CD4-positive, alpha-beta T cell treated with Interleukin-17A for 4 hours (primary cell): Measurements from ENCODE around the gene SPSB3.

ENCODE experiments used
- DNase-seq: peaks from one replicate; pipeline ENCODE4 v3.0.0-alpha.2; 2020; ENCODE audit warnings: mixed read lengths

SPSB3 gene

GRCh38 chr16:1773703-1774447, 8.5 kb downstream of the SPSB3 start:
- peak; percentile 39 for DNase-seq

- peak; percentile 84 for DNase-seq
Measured at GRCh38 chr16:1772908-1773702, 9.3 kb downstream of the SPSB3 start, which contains the start of gene MRPS34. TSS of gene MRPS34 (minus strand) at chr16:1773134. CDS start at chr16:1773119, 15 bp downstream.

DNA sequence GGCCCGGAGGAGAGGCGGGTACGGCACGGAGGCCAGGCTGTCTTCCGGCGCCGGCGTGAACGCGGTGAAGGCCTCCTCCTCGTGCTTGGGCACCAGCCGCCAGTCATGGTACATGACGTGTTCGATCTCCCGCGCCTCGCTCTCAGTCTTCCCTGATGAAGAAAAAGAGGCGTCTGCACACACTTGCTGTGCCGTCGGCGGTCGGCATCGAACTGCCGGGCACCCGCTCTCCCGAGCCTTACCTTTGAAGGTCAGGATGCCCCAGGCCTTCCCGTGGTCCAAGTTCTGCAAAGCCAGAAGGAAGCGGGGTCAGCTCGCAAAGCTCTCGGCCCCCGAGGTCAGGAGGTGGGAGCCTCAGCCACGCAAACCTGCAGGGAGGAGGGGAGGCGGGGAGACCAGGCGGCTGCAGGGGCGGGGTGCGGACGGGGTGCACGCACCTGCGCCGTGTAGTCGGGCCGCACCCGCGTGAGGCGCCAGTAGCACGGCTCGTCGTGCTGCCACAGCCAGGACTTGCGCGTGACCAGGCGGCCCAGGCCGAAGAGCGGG, 9.9 kb downstream of the SPSB3 start, which contains the start of gene EME2:
Gene EME2, plus strand, starts transcription at position 449 of the 546 bp plus-strand sequence. CDS start 418 bp downstream, outside the sequence.
- peak; percentile 62 for DNase-seq

DNA sequence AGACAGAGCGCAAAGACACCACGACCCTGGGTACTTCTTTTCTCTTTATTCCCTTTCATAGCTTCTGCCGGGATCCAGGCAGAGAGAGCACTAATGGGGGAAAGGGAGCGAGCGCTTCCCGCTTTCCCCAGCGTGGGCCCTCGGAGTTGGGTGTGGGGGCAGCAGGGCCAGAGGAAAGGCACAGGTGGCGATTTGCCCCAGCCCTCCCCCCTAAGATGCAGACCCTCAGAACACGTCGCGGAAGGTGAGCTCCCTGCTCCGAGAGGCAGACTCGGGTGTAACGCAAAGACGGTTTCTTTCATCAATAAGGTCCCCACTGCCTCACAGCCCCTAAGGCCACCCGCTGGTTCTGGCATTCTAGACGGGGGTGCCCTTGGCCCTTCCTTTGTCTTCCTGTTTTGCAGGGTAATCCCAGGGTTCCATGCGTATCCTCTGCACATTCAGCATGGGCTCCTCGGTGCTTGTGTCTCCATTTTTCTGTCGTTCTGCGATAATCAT, 10.5 kb downstream of the SPSB3 start:
- DNase-seq: no peak

- peak; percentile 86 for DNase-seq
Measured at GRCh38 chr16:1771188-1771863, 11.0 kb downstream of the SPSB3 start, which contains the start of gene NME3. TSS of gene NME3 (minus strand) at chr16:1771543. CDS start at chr16:1771534, 9 bp downstream.

GRCh38 chr16:1770328-1771187, 11.8 kb downstream of the SPSB3 start:
- peak; percentile 55 for DNase-seq

DNA sequence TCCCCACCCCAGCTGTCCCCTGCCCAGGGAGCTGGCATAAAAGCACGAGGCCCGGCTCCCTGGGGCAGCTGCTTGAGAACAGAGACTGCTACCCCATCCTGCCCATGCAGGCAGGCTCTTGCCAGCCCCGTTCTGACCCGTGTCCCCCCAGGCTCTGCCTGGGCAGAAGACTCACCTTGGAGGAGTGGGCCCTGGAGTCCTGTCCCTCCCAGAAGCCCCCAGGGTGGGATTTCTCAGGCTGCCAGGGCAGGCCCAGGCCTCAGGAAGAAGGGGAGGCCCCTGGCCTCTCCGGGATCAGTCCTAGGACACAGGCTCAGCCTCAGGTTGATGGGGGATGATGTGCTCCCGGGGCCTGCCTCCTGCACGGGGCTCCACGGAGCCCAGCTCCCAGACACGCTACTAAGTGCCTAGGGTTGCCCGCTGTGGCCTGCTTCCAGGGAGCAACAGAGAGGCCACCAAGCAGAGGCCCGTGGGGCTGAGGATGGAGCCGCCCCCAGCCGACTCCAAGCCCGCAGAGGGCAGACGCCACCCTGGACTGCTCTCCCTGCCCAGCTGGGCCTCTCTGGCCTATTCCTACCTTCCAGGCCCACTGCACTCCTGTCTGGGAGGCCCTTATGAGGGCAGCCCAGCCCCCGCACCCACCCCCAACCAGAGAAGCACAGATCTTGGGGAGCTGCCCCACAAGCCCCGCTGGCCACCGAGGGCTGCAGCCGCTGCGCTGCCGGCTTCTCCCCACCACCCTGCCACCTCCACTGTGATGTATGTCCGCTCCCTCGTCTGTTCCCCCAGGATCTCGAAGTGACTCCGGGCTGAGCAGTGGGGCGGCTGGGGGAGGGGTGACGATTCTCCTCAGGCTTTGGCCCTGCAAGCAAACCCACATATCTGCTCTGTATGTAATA, 12.7 kb downstream of the SPSB3 start:
- no peak for DNase-seq

GRCh38 chr16:1768767-1769401, 13.5 kb downstream of the SPSB3 start:
- DNase-seq: no peak

- DNase-seq: no peak
Measured at GRCh38 chr16:1768061-1768766, 14.2 kb downstream of the SPSB3 start.

GRCh38 chr16:1767116-1767994, 15.0 kb downstream of the SPSB3 start:
- DNase-seq: no peak

- DNase-seq: no peak
Measured at GRCh38 chr16:1766701-1767100, 15.7 kb downstream of the SPSB3 start.

DNA sequence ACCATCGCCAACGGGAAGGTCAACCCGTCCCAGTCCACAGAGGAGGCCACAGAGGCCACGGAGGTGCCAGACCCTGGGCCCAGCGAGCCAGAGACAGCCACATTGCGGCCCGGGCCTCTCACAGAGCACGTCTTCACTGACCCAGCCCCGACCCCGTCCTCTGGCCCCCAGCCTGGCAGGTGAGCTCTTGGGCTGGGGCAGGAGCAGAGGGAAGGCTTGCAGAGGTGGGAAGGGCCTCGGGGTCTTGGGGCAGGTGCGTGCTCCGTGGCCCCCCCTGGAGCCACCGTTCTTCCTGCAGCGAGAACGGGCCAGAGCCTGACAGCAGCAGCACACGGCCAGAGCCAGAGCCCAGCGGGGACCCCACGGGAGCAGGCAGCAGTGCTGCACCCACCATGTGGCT, 16.1 kb downstream of the SPSB3 start:
- no peak for DNase-seq

GRCh38 chr16:1765826-1766225, 16.5 kb downstream of the SPSB3 start:
- no peak for DNase-seq

DNA sequence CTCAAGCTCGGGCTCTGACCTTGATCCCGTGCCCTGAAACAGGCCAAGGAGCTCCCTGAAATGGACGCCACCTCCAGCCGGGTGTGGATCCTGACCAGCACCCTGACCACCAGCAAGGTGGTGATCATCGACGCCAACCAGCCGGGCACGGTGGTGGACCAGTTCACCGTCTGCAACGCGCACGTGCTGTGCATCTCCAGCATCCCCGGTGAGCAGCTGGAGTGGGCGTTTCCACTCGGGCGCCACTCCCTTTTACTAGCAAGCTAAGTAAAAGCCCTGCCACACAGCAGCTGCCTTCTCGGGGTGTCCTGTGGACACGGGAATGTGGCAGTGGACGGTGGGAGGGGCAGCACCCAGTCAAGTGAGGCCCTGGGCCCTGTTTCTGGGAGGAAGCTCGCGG, 17.4 kb downstream of the SPSB3 start:
- DNase-seq: no peak

GRCh38 chr16:1763521-1764511, 18.6 kb downstream of the SPSB3 start:
- no peak for DNase-seq

DNA sequence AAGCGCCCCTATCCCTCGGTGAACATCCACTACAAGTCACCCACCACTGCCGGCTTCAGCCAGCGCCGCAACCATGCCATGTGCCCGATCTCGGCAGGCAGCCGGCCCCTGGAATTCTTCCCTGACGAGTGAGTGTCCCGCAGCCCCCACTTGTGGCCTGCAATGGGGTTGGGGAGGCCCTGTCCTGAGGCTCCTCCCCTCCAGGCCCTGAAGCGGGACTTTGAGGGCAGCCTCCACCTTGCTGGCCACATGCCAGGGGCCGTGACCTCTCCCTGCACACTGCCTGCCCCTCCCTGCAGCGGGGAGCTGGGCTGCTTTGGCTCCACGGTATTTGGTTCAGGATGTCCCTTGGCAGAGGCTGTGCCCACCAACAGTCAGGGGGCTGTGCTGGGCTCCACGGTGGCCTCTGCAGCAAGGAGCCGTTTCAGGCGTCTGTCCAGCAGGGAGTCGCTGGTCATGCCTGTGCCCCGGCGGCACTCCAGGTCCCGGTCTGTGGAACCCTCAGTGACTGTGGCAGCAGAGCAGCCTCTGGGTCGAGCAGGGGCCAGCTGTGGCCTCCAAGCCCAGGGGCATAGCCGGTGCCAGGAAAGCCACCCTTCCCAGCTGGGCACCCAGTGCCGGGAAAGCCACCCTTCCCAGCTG, 19.4 kb downstream of the SPSB3 start:
- no peak for DNase-seq
